GM20000 (cell line): Measurements from ENCODE around the gene TYW1B.
"Not testable (repeated sequence)": the region's sequence is repeated elsewhere in the genome, so short reads cannot be mapped to it uniquely, and the experiment has no call there.

ENCODE experiments used
- DNase-seq: peaks from one replicate; pipeline ENCODE4 v3.0.0; 2012; ENCODE audit warnings: low spot score
- CTCF ChIP-seq: IDR thresholded peaks from 2 replicates; pipeline ENCODE4 v1.5.1; 2012; ENCODE audit warnings: mild to moderate bottlenecking, control low read depth; ENCODE audit errors: extremely low read depth, missing control alignments

The TYW1B gene

DNA sequence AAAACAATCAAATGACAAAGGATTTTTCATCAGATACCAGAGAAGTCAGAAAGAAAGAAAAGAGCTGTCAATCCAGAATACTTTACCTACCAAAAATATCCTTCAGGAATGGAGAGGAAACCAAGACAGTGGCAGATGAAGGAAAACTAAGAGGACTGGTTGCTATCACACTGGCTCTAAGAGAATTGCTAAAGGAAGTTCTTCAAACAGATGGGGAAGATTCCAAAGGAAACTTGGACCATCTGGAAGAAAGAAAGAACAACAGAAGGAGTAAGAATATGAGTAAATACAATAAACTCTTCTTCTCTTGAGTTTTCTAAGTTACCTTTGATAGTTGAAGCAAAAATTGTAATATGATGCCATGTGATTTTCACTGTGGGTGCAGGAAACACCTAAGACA, 220.0 kb downstream of the TYW1B start:
- not testable (repeated sequence) for DNase-seq

GRCh38 chr7:72605863-72606431, 222.1 kb downstream of the TYW1B start:
- not testable (repeated sequence) for DNase-seq

GRCh38 chr7:72604771-72605611, 223.0 kb downstream of the TYW1B start:
- DNase-seq, result not testable (repeated sequence)

DNA sequence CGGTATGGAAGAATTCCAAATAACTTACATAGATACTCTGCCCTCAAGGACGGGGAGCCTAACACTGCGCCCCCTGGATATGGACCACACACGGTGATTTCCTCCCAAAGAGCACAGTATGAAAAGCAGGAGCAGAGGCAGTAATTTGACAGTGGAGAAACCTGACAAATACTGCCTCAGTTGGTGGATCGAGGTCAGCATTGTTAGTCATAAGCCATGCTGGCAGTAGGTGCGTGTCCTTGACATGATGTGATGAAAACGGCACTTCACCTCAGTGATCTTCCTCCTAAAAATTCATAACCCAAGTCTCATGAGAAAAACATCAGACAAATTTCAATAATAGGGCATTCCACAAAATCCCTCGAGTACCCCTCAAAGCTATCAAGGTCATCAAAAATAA, 224.5 kb downstream of the TYW1B start:
- DNase-seq, result not testable (repeated sequence)

DNA sequence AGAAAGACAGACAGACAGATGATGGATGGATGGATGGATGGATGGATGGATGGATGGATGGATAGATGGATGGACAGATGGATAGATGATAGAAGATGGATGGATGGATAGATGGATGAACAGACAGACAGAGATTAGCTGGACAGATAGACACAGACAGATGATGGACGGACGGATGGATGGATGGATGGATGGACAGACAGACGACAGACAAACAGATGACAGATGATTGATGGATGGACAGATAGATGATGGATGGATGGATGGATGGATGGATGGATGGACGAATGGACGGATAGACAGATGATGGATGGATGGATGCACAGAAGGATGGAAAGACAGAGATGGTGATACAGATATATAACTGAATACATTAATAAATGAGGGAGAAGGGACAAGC, 224.9 kb downstream of the TYW1B start:
- TF ChIP-seq CTCF, result no peak
- no peak for DNase-seq

GRCh38 chr7:72601683-72602082, 226.3 kb downstream of the TYW1B start:
- DNase-seq, result not testable (repeated sequence)

DNA sequence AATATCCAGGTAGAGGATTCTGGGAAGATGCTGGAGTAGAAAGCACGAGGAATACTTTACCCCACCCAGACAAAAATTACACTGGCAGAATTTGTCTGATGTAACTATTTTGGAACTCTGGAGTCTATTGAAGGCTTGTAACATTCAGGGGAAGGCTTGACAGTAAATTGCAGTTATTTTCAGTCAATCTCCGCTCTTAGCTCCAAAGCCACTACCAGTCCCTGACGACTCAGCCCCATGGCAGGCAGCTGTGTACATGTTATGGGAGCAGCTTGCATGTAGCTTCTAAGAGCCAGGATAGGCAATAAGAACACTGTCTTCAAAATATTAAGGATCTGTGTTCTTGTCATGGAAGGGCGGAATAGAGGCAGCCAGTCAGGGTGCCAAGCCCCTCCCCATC, 238.0 kb downstream of the TYW1B start:
- not testable (repeated sequence) for DNase-seq

GRCh38 chr7:72587267-72587666, 240.7 kb downstream of the TYW1B start:
- DNase-seq, result not testable (repeated sequence)

- DNase-seq, result not testable (repeated sequence)
Measured at GRCh38 chr7:72584576-72584975, 243.4 kb downstream of the TYW1B start.

DNA sequence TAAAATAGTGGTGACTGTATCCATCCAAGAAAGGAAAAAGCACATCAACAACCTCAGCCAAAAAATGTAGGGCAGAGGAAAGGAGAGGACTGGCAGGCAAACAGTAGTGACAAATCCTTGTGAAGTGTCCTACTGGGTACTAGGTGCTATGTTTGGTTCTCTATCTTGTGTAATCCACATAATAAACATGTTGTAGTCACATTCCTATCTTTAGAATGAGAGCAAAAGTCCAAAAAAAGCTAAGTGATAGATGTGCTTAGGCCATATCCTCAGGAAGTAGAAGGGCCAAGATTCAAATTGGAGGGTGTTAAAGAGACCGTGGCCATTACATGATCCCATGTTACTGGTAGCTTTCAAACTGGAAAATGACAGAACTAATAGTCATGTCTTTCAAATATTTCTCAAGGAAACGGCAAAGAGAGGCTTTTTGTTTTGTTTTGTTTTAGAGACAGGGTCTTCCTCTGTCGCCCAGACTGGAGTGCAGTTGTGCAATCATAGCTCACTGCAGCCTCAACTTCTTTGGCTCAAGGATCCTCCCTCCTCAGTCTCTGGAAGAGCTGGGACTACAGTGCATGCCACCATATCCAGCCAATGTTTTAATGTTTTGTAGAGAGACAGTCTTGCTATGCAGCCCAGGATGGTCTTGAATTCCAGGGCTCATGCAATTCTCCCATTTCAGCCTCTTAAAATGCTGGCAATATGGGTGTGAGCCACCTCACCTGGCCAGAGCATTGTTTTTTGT, 244.2 kb downstream of the TYW1B start:
- not testable (repeated sequence) for DNase-seq

GRCh38 chr7:72580142-72580770, 247.7 kb downstream of the TYW1B start:
- DNase-seq, result not testable (repeated sequence)

DNA sequence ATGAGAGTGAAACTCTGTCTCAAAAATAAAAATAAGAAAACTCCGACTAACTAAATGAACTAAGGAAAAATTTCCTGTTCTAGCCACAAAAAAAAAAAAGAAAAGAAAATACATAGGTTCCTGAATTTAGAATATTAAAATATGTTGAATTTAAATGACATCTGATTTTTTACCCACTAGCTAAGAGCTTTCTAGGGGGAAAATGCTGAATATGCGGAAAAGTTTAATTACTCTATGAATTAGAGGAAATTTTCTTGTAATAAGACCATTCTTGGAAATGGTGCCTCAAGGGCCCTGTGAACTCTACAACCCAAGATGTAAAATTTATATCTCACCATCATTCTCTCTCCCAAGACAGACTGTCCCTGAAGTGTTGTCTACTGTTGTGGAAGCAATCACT, 250.9 kb downstream of the TYW1B start:
- TF ChIP-seq CTCF, result no peak
- no peak for DNase-seq

DNA sequence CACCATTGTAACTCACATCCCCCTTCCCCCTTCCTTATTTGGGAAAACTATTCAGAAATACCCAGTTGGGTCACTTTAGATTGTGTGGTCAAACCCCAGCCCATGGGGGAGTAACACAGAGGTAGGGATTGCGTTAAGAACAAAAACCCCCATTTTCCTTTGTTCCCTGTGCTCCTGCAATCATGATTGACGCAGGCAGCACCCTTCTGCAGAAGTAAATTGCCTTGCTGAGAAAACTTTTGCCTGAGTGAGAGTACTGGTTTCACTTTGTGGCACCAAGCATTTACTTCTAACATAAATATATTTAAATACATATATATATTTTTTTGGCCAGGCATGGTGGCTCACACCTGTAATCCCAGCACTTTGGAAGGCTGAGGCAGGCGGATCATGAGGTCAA, 266.0 kb downstream of the TYW1B start:
- not testable (repeated sequence) for DNase-seq

- not testable (repeated sequence) for DNase-seq
Measured at GRCh38 chr7:72559546-72559945, 268.5 kb downstream of the TYW1B start.

DNA sequence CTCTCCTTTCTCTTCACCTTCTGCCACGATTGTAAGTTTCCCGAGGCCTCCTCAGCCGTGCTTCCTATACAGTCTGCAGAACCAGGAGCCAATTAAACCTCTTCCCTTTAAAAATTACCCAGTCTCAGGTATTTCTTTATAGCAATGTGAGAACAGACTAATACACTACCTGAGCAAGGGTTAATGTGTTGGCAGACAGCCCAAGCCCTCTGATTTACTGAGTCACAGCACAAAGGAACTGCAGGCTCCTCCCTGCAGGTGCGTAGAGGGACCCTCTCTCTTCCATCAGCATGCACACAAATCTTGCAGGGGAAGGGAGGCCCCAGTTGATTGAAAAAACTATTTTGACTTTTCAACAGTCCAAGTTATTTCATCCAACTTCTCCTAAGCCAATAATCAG, 271.3 kb downstream of the TYW1B start:
- DNase-seq, result not testable (repeated sequence)

GRCh38 chr7:72555238-72555637, 272.8 kb downstream of the TYW1B start:
- not testable (repeated sequence) for DNase-seq

DNA sequence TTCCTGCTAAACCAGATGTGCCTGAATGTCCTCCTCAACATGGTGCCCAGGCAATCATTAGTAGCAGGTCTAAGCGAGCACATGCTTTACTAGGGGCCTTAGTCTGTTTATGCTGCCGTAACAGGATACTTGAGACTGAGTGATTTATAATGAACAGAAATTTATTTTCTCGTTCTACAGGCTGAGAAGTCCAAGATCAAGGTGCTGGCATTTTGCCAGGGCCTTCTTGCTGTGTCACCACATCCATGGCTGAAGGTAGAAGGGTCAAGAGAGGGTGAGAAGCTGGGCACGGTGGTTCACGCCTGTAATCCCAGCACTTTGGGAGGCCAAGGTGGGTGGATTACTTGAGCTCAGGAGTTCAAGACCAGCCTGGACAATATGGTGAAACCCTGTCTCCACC, 273.6 kb downstream of the TYW1B start:
- not testable (repeated sequence) for DNase-seq

- not testable (repeated sequence) for DNase-seq
Measured at GRCh38 chr7:72550454-72550853, 277.5 kb downstream of the TYW1B start.
